ENCODE measurements around the gene GYPA.
"Not testable (repeated sequence)": the region's sequence is repeated elsewhere in the genome, so short reads cannot be mapped to it uniquely, and the experiment has no call there.

DNA sequence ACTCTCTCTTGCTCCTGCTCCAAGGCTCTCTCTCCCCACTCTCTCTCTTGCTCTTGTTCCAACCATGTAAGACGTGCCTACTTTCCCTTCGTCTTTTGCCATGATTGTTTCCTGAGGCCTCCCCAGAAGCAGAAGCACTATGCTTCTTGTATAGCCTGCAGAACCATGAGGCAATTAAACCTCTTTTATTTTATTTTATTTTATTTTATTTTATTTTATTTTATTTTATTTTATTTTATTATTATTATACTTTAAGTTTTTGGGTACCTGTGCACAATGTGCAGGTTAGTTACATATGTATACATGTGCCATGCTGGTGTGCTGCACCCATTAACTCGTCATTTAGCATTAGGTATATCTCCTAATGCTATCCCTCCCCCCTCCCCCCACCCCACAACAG lies 17.2 kb downstream of the GYPA start:
- TF ChIP-seq, protein P1, sequence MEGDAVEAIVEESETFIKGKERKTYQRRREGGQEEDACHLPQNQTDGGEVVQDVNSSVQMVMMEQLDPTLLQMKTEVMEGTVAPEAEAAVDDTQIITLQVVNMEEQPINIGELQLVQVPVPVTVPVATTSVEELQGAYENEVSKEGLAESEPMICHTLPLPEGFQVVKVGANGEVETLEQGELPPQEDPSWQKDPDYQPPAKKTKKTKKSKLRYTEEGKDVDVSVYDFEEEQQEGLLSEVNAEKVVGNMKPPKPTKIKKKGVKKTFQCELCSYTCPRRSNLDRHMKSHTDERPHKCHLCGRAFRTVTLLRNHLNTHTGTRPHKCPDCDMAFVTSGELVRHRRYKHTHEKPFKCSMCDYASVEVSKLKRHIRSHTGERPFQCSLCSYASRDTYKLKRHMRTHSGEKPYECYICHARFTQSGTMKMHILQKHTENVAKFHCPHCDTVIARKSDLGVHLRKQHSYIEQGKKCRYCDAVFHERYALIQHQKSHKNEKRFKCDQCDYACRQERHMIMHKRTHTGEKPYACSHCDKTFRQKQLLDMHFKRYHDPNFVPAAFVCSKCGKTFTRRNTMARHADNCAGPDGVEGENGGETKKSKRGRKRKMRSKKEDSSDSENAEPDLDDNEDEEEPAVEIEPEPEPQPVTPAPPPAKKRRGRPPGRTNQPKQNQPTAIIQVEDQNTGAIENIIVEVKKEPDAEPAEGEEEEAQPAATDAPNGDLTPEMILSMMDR (IDR thresholded peaks at IDR 0.05): not testable (repeated sequence)
- not testable (repeated sequence) for TF ChIP-seq POLR2A (IDR thresholded peaks at IDR 0.05)
